SK-N-SH treated with all-trans-retinoic acid at 6 μM for 48 hours (cell line): Measurements from ENCODE around the gene MVD.

Experiments used
- BACH2 ChIP-seq: fragments of 250-450 bp; sonication (Bioruptor Pico); IDR thresholded peaks from 2 replicates; pipeline ENCODE4 v1.9.0; 2021; ENCODE audit warnings: mild to moderate bottlenecking, borderline replicate concordance
- CREB5 ChIP-seq: fragments of 250-450 bp; sonication (Bioruptor Pico); IDR thresholded peaks from 2 replicates; pipeline ENCODE4 v1.5.1; 2020; ENCODE audit warnings: low read depth, mild to moderate bottlenecking, moderate library complexity
- ISL1 ChIP-seq: fragments of 250-450 bp; sonication (Bioruptor Pico); IDR thresholded peaks from 2 replicates; pipeline ENCODE4 v2.1.2; 2022; ENCODE audit warnings: mild to moderate bottlenecking, moderate library complexity
- ZC3H10 ChIP-seq: fragments of 250-450 bp; sonication (Bioruptor Pico); IDR thresholded peaks from 2 replicates; pipeline ENCODE4 v1.5.1; 2021; ENCODE audit warnings: mild to moderate bottlenecking, moderate library complexity
- ZNF565 ChIP-seq: fragments of 450-650 bp; formaldehyde crosslinking; conservative IDR thresholded peaks from 2 replicates; pipeline ENCODE4 v1.5.0; 2020; ENCODE audit warnings: low read depth, mild to moderate bottlenecking, moderate library complexity

- no peak for TF ChIP-seq ISL1
- TF ChIP-seq ZC3H10 = no peak
- no peak for TF ChIP-seq BACH2 (CRISPR knock-in tag)
- no peak for TF ChIP-seq ZNF565 (CRISPR knock-in tag)
- no peak for TF ChIP-seq CREB5 (CRISPR knock-in tag)
These were observed 27.1 kb downstream of the MVD start for GRCh38 chr16:88635671-88636319.
